ENCODE measurements around the gene NCOR1.

- TF ChIP-seq CTCF (IDR thresholded peaks at IDR 0.05) (no peak), POLR2A (IDR thresholded peaks at IDR 0.05) (no peak)
Observed at GRCh38 chr17:16122697-16123434, 92.5 kb downstream of the NCOR1 start.
